A673 (cell line): ENCODE data around the gene TMEM244.

Experiments used
- CTCF ChIP-seq: fragments of 300-800, 200-600 bp; sonication (generic); conservative IDR thresholded peaks from 2 replicates; pipeline ENCODE4 v1.5.1; 2017; ENCODE audit warnings: low read depth, mild to moderate bottlenecking, antibody characterized with exemption, low read length, moderate library complexity, mixed read lengths
- EZH2 ChIP-seq: fragments of 200-600 bp; sonication (generic); IDR thresholded peaks from 2 replicates; pipeline ENCODE4 v1.6.1; 2017; ENCODE audit warnings: borderline replicate concordance, low read depth, mild to moderate bottlenecking, mixed read lengths, antibody characterized with exemption, low read length; ENCODE audit not compliant: poor library complexity, severe bottlenecking

- TF ChIP-seq CTCF (no peak), EZH2 (no peak)
Observed at GRCh38 chr6:129843573-129843972, 17.5 kb downstream of the TMEM244 start.
